Parathyroid adenoma (tissue), 2 donors: ENCODE data around the gene TSPAN14.

ENCODE experiments used
- H2AFZ ChIP-seq: fragments of 300-600 bp; sonication (generic); one replicate; pipeline ENCODE4 v1.7.0; 2017; ENCODE audit warnings: antibody characterized with exemption, mild to moderate bottlenecking
- H3K27ac ChIP-seq: fragments of 300-600 bp; sonication (generic); one replicate; pipeline ENCODE4 v1.7.0; 2017
- H3K27me3 ChIP-seq: fragments of 300-600 bp; sonication (generic); one replicate; pipeline ENCODE4 v1.7.0; 2017; ENCODE audit warnings: low read length; ENCODE audit not compliant: control insufficient read depth, insufficient read depth
- H3K36me3 ChIP-seq: fragments of 300-600 bp; sonication (generic); one replicate; pipeline ENCODE4 v1.7.0; 2017; ENCODE audit warnings: low read length; ENCODE audit not compliant: control insufficient read depth, insufficient read depth
- H3K4me1 ChIP-seq: fragments of 300-600 bp; sonication (generic); one replicate; pipeline ENCODE4 v1.7.0; 2017; ENCODE audit warnings: control low read depth
- H3K4me2 ChIP-seq: fragments of 300-600 bp; sonication (generic); one replicate; pipeline ENCODE4 v1.7.0; 2017; ENCODE audit warnings: low read length
- H3K4me3 ChIP-seq: fragments of 300-600 bp; sonication (generic); one replicate; pipeline ENCODE4 v1.7.0; 2017; ENCODE audit warnings: low read depth, low read length
- H3K79me2 ChIP-seq: fragments of 300-600 bp; sonication (generic); one replicate; pipeline ENCODE4 v1.7.0; 2017; ENCODE audit warnings: control low read depth
- H3K9ac ChIP-seq: fragments of 300-600 bp; sonication (generic); one replicate; pipeline ENCODE4 v1.7.0; 2017; ENCODE audit warnings: mild to moderate bottlenecking
- H3K9me3 ChIP-seq: fragments of 300-600 bp; sonication (generic); one replicate; pipeline ENCODE4 v1.7.0; 2017; ENCODE audit warnings: low read length; ENCODE audit not compliant: control insufficient read depth
- CTCF ChIP-seq: fragments of 300-600 bp; sonication (generic); IDR thresholded peaks from one replicate; pipeline ENCODE4 v1.7.0; 2017; ENCODE audit warnings: antibody characterized with exemption, mild to moderate bottlenecking
- donor health status: primary hyperparathyroidism.

The TSPAN14 gene

GRCh38 chr10:80537086-80537735 lies 83.1 kb downstream of the TSPAN14 start:
- Histone ChIP-seq H3K9ac (no peak overlapping the region), H3K4me3 (no peak overlapping the region), H3K79me2 (no peaks in the 10 kb centered on the region), H3K4me2 (no peak overlapping the region), H3K27ac (no peak overlapping the region), H3K27me3 (no peaks in the 10 kb centered on the region), H3K9me3 (no peaks in the 10 kb centered on the region), H3K36me3 (no peaks in the 10 kb centered on the region), H2AFZ (no peak overlapping the region), H3K4me1 (no peaks in the 10 kb centered on the region)
- TF ChIP-seq CTCF: no peak

- no peaks in the 10 kb centered on the region for H3K4me1 ChIP-seq
- no peaks in the 10 kb centered on the region for H3K79me2 ChIP-seq
- no peak within 1 kb of the TSS for H3K9ac ChIP-seq
- no peak within 1 kb of the TSS for H3K4me2 ChIP-seq
- no peak for TF ChIP-seq CTCF
- no peaks in the 10 kb centered on the region for H3K36me3 ChIP-seq
- no peaks in the 10 kb centered on the region for H3K9me3 ChIP-seq
- no peak within 1 kb of the TSS for H3K27ac ChIP-seq
- no peak within 1 kb of the TSS for H3K4me3 ChIP-seq
- no peak within 1 kb of the TSS for H2AFZ ChIP-seq
- no peaks in the 10 kb centered on the region for H3K27me3 ChIP-seq
Measured at GRCh38 chr10:80537736-80538480, 83.8 kb downstream of the TSPAN14 start, which contains the start of gene SH2D4B. Gene SH2D4B (plus strand): TSS chr10:80537902. CDS start chr10:80538332, 430 bp downstream.

- no peak for TF ChIP-seq CTCF
- H3K4me3 ChIP-seq: no peak overlapping the region
- H3K79me2 ChIP-seq: no peaks in the 10 kb centered on the region
- H3K9me3 ChIP-seq: no peaks in the 10 kb centered on the region
- no peak overlapping the region for H3K27ac ChIP-seq
- no peaks in the 10 kb centered on the region for H3K27me3 ChIP-seq
- no peak overlapping the region for H2AFZ ChIP-seq
- H3K4me1 ChIP-seq: no peaks in the 10 kb centered on the region
- no peaks in the 10 kb centered on the region for H3K36me3 ChIP-seq
- H3K9ac ChIP-seq: no peak overlapping the region
- H3K4me2 ChIP-seq: no peak overlapping the region
Measured at GRCh38 chr10:80538481-80539185, 84.5 kb downstream of the TSPAN14 start.

GRCh38 chr10:80539421-80540031 lies 85.4 kb downstream of the TSPAN14 start:
- H2AFZ ChIP-seq: no peak overlapping the region
- TF ChIP-seq CTCF: no peak
- no peak overlapping the region for H3K27ac ChIP-seq
- H3K4me1 ChIP-seq: no peaks in the 10 kb centered on the region
- no peak overlapping the region for H3K4me3 ChIP-seq
- no peaks in the 10 kb centered on the region for H3K36me3 ChIP-seq
- H3K4me2 ChIP-seq: no peak overlapping the region
- H3K27me3 ChIP-seq: no peaks in the 10 kb centered on the region
- H3K9ac ChIP-seq: no peak overlapping the region
- no peaks in the 10 kb centered on the region for H3K9me3 ChIP-seq
- no peaks in the 10 kb centered on the region for H3K79me2 ChIP-seq
